ENCODE results near the gene PCBP1.

DNA sequence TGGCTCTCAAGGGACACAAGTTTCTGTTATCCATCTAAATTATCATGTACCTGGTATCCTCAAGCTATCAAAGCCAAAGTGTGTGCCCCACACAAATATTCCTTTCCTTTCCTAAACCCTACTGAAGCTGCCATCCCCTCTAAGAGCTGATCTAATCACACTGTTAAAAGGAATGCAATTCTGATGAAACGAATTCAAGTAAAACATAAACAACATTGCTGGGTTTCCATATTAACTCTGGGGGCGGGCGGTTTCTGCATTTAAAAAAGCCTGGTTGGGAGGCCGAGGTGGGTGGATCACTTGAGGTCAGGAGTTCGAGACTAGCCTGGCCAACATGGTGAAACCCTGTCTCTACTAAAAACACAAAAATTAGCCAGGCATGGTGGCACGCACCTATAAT lies 41.9 kb upstream of the PCBP1 start:
- TF ChIP-seq, protein P1, sequence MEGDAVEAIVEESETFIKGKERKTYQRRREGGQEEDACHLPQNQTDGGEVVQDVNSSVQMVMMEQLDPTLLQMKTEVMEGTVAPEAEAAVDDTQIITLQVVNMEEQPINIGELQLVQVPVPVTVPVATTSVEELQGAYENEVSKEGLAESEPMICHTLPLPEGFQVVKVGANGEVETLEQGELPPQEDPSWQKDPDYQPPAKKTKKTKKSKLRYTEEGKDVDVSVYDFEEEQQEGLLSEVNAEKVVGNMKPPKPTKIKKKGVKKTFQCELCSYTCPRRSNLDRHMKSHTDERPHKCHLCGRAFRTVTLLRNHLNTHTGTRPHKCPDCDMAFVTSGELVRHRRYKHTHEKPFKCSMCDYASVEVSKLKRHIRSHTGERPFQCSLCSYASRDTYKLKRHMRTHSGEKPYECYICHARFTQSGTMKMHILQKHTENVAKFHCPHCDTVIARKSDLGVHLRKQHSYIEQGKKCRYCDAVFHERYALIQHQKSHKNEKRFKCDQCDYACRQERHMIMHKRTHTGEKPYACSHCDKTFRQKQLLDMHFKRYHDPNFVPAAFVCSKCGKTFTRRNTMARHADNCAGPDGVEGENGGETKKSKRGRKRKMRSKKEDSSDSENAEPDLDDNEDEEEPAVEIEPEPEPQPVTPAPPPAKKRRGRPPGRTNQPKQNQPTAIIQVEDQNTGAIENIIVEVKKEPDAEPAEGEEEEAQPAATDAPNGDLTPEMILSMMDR (conservative IDR thresholded peaks at IDR 0.05): no peak
- no peak for TF ChIP-seq ZFX (IDR thresholded peaks at IDR 0.05)
